Jurkat, Clone E6-1 (cell line): ENCODE results near the gene PLB1.

Experiments used
- DNase-seq: peaks from one replicate; pipeline ENCODE4 v3.0.0-alpha.2; 2011; ENCODE audit warnings: low read depth, low spot score
- H3K4me3 ChIP-seq: 2 replicates; pipeline ENCODE4 v1.5.1; 2011; ENCODE audit warnings: mild to moderate bottlenecking, low read length, control low read depth, moderate library complexity

PLB1 gene

GRCh38 chr2:28580078-28580477 lies 84.2 kb downstream of the PLB1 start:
- DNase-seq, result no peak
- H3K4me3 ChIP-seq, result no peak overlapping the region

GRCh38 chr2:28581312-28581711 lies 85.5 kb downstream of the PLB1 start:
- DNase-seq, result no peak
- no peak overlapping the region for H3K4me3 ChIP-seq

- H3K4me3 ChIP-seq, result no peak overlapping the region
- DNase-seq, result no peak
These were observed 86.3 kb downstream of the PLB1 start for GRCh38 chr2:28582152-28582551.

GRCh38 chr2:28582595-28582994 lies 86.7 kb downstream of the PLB1 start:
- no peak for DNase-seq
- H3K4me3 ChIP-seq, result no peak overlapping the region

GRCh38 chr2:28583899-28584553 lies 88.2 kb downstream of the PLB1 start:
- no peak for DNase-seq
- H3K4me3 ChIP-seq, result no peak overlapping the region

- DNase-seq, result peak; percentile 87
- H3K4me3 ChIP-seq, result no peak overlapping the region
These were observed 91.0 kb downstream of the PLB1 start for GRCh38 chr2:28586867-28587266.

- DNase-seq, result no peak
- H3K4me3 ChIP-seq, result no peak overlapping the region
These were observed 91.8 kb downstream of the PLB1 start for GRCh38 chr2:28587526-28588291.

GRCh38 chr2:28588292-28588670 lies 92.4 kb downstream of the PLB1 start:
- no peak overlapping the region for H3K4me3 ChIP-seq
- DNase-seq, result no peak

- no peak for DNase-seq
- H3K4me3 ChIP-seq, result no peak overlapping the region
These were observed 94.0 kb downstream of the PLB1 start for GRCh38 chr2:28589746-28590463.

- no peak overlapping the region for H3K4me3 ChIP-seq
- DNase-seq, result no peak
These were observed 94.8 kb downstream of the PLB1 start for GRCh38 chr2:28590496-28591301.

- H3K4me3 ChIP-seq, result no peak overlapping the region
- DNase-seq, result no peak
These were observed 96.0 kb downstream of the PLB1 start for GRCh38 chr2:28591711-28592335.

GRCh38 chr2:28592481-28592880 lies 96.6 kb downstream of the PLB1 start:
- DNase-seq, result no peak
- no peak overlapping the region for H3K4me3 ChIP-seq

- no peak for DNase-seq
- H3K4me3 ChIP-seq, result no peak overlapping the region
These were observed 97.4 kb downstream of the PLB1 start for GRCh38 chr2:28593160-28593755.

GRCh38 chr2:28594000-28594331 lies 98.1 kb downstream of the PLB1 start:
- no peak overlapping the region for H3K4me3 ChIP-seq
- DNase-seq, result no peak

- H3K4me3 ChIP-seq, result no peak overlapping the region
- DNase-seq, result peak; percentile 60
These were observed 98.7 kb downstream of the PLB1 start for GRCh38 chr2:28594332-28595108.

- H3K4me3 ChIP-seq, result no peak overlapping the region
These were observed 99.5 kb downstream of the PLB1 start for GRCh38 chr2:28595323-28595722.

GRCh38 chr2:28598484-28598883 lies 102.6 kb downstream of the PLB1 start:
- DNase-seq, result no peak
- no peak overlapping the region for H3K4me3 ChIP-seq

More at GRCh38 chr2:28595323-28595722, 99.5 kb downstream of the PLB1 start:
- DNase-seq, result no peak

- DNase-seq, result no peak
- H3K4me3 ChIP-seq, result no peak overlapping the region
These were observed 104.3 kb downstream of the PLB1 start for GRCh38 chr2:28600181-28600580.
